NCI-H345 treated with DMSO at 0.1 percent for 48 hours (cell line): ENCODE results near the gene UBE2E2.
A peak's percentile ranks its signal among the peaks of the same experiment; 100 is the strongest.

Source experiments
- DNase-seq: peaks from one replicate; lab custom pipeline; 2025; ENCODE audit not compliant: unreplicated experiment; lab: John Stamatoyannopoulos, UW

The UBE2E2 gene

DNA sequence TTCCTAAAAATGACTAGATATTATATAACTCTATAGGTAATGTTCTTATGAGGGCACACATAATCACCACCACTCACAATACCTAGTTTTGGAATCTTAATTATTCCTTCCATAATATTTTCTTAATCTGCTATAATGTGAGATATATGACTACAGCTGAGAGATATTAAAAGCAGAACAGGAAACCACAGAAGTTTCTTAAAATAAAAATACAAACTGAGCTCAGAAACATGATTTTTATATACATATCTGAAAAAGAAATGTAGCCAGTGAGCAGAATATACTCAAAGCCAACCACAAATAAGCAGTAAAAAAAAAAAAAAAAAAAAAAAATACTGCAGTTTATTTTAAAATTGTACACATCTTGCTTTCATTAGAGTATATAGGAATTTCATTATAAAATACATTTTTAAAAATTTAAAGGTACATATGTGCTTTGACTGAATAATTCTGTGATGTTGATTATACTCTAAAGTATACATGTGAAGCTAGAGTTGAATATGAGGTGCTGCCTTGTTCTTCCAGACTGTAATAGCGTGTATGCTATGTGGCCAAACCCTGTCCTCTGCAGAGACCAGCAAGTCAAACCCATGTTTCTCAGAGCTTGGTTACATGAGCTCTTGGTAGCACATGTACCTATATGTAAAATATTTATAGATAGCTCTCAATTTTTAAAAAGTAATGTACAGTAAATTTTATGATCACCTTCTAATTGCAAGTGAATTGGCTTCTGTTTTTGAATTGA, 175.0 kb downstream of the UBE2E2 start:
- no peak for DNase-seq

DNA sequence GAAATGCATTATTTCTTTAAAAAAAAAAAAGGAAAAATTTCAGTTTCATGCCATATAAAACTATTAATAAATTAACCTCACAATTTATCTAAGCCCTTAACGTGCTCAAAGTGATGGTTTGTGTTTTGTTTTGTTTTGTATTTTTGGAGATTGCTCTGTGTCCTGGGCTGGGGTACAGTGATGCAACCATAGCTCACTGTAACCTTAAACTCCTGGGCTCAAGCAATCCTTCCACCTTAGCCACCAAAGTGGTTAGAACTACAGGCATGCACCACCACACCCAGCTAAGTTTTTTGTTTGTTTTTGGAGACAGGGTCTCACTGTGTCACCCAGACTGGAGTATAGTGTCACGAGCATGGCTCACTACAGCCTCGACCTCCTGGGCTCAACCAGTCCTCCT, 180.7 kb downstream of the UBE2E2 start:
- DNase-seq, result no peak

DNA sequence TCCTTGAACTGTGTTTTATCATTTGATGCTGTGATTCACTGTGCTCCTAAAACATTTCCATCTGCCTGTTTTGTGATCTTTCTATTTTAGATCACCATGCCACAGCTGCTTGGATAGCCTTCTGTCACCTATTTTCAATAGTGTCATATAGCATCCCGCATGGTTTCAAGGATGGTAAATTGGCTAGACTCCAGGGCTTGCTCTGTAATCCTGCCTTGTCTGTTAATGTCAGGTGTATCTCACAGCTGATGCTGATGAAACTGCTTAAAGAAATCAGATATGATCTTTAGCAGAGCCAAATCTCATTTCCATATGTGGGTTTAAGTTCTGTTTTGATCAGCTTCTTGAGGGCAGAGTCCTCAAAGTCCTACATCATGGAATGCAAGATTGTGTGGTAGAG, 182.2 kb downstream of the UBE2E2 start:
- peak; percentile 72 for DNase-seq

DNA sequence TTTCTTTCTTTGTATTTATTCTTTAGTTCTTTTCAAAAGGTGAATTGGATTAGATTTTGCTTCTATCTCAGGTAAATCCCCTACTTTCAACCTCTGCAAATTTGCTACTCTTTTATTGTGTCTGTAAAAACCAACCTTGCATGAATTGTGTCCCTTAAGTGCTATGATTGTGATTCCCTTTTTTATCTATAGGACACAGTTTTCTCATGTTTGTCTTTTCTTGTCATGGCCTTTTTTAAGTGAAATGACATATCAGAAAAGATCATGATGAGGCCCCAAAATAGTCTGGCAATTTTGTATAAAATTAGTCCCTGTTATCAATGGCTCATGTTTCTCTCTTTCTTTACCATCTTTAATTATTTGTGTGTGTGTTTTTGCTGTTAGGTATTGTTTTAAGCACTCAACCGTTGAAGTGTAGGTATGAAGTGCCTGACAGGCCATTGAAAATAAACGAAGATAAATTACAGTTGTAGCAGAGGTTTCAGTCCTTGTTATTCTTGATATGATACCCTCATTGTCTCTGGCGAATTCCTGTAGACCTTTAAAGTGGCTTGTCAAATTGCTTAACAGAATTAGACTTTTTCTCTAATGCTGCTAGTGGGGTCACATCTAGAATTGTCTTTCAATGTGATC, 184.3 kb downstream of the UBE2E2 start:
- DNase-seq, result no peak

DNA sequence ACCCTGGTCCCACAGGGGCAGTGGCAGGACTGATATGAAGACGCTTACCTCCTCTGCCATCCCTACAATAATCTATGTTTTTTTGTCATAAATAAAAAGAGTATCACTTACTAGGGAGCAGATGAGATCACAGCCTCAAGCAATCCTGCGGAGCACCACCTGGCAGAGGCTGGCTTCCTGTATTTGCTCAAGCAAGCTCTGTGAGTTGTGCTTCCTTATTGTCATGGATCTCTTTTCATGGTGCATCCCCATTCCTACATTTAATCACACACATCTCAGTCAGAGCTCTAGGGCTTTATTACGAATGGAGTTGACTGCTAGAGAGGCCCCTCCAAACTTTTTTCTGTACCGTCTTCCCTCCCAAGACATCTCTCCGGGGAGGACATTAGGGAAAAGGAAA, 186.0 kb downstream of the UBE2E2 start:
- peak; percentile 42 for DNase-seq

DNA sequence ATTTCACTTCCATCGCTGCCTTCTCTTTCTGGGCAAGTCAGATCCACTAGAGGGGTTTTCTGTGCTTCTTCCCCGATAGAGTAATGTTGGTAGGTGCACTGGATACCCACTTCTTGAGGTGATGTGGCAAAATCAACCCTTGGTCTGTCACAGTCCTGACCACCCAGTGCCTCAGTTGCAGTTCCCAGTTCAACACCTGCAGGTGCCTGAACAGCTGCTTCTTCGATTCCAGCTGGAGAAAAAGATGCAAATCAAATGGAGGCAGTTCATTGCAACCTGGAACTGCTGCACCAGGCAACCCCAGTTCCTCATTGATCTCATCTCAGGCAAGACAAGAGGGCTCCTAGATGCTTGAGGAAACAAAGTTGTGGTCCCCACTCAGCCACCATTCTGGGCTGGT, 186.6 kb downstream of the UBE2E2 start:
- DNase-seq, result no peak

DNA sequence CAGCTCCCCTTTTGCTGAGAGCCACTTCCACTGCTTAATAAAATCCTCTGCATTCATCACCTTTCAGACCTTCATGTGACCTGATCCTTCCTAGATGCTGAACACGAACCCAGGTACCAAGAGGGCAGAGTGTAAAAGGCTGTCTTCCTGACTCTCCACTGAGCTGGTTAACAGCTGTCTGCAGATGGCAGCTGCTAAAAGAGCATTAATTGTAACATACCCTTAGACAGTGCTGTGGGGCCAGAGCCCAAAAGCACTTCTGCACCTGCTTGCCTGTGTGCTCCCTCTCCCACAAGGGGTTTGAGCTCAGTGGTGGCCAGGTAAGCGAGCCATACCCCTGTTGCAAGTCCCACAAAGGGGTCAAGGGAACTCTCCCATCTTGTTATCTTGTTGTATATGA, 187.3 kb downstream of the UBE2E2 start:
- DNase-seq, result no peak

DNA sequence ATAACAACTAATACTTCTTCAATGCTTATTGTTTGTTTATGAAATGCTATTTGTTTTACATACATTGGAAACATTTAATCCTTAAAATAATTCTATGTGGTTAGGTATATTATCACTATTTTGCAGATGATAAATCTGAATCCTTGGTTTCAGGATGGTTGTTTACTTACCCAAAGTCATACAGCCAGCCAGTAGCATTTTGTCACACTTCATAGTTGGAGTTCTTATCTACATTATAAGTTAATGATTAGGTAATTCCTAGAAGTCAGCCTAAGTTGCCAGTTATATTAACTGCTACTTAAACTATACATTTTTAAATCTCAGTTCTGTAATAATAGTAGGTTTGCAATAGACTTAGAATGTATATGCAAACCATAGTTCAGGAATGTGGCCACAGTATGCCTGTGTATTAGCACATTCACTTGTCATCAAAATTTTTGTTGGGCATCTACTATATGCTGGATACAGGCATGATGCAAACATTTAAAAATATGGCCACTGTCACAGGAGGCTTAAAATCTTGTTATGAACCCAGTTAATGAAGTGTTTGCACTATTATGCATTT, 187.9 kb downstream of the UBE2E2 start:
- DNase-seq, result no peak

DNA sequence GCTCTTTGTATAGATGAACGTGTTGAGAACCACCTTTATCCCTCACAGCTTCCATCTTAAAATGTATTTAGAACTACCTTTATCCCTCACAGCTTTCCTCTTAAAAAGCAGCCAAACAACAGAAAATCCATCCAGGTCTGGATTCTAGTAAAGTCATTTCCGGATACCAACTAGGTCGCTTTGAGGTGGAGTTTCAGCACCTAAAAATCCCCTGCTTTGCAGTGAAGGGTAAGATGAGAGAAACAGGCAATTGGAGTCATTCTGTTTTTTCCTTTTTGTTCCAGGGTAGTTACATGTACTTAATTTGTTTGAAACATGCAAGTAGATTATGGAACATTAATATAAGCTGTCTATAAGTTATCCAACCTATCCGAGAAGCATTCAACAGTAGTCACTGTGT, 192.0 kb downstream of the UBE2E2 start:
- DNase-seq, result no peak

DNA sequence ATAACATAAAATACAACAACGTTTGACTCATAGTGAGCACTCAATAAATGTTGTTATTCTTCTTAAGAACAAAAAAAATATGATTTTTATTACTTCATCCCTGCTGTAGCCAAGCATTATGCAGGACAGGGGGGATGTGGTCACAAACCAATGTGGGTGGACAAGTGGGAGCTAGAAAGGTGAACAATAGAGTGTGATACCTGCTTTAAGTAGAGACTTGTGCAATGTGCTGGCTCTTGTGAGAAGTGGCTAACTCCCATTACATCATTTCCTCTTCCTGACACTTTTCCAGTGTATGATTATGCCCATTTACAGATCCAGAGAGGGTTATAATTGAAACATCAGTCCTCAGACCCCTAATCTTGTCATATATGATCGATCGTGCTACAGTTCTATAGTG, 193.6 kb downstream of the UBE2E2 start:
- no peak for DNase-seq

DNA sequence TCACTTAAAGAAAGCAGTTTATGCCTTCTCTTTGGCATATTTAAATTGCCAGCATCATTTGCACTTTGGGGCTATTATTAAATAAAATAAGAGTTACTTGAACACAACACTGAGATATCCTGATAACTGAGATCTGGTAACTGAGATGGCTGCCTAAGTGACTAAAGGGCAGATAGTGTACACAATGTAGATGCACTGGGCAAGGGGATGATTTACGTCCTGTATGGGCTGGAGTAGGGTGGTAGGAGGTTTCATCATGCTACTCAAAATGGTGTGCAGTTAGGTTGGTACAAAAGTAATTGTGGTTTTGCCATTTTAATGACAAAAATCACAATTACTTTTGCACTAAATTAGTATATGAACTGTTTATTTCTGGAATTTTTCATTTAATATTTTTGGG, 196.1 kb downstream of the UBE2E2 start:
- no peak for DNase-seq

DNA sequence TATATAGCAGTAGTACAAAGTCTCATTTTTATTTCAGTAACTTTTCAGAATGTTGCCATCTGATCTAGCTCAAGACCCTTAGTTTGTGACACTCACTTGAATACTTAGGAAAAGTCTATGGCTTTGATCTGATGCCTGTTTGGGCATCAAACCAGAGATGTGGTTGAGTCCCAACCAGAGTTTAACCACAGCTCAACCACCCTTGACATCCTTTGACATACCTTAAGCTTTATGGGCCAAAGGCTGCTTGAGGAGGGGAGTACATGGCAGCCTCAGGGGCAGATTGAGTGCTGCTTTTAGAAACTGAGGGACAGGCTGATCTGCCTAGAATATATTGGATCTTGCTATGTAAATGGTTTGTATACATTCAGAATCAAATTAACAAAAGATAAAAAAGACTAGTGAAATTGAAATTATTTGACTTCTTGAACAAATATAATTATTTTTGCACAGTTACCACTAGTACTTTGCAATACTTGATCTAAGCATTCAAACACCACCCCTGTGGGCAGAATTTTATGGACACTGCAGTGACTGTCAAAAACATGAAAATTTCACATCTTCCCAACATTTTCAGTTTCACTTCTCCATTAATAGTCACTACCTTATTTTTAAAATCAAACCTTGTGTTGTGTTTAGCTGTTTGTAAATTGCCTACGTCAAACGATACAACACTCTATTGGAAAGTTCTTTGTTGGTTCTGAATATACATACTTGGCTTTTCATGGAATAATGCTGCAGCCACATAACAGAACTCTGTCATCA, 199.8 kb downstream of the UBE2E2 start:
- DNase-seq, result no peak

DNA sequence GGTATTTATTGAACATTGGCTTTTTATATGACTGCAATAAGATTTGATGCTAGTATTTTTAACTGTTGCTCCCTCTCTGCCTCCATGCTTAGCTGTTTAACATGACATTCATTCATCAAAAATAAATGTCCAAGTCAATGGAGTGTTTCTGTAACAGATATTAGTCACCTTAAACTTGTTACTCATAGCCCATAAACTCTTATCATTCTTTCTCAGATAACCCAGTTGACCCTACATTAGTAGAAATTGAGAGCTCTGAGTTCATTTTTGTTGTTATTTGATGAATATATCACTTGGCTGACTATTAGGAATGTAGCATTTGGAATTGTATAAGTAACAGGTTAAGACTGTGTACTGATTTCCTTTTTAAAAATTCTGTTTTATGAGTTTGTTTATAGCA, 201.1 kb downstream of the UBE2E2 start:
- no peak for DNase-seq

DNA sequence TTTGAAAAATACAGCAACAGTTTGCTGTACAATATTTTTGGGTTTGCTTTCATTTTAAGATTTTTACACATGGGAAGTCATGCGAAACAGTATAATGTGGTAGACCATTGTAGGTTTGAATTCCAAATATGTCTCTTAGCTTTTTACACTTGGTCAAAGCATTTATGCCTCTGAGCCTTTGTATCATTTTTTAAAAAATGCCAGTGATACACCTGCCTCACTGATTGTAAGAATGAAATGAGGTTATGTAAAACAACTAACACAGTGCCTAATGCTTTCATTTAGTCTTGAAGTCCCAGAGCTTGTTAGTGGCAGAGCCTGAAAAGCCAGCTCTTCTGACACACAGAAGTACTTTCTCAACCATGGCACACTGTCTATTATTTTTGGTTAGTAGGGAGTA, 202.0 kb downstream of the UBE2E2 start:
- no peak for DNase-seq

DNA sequence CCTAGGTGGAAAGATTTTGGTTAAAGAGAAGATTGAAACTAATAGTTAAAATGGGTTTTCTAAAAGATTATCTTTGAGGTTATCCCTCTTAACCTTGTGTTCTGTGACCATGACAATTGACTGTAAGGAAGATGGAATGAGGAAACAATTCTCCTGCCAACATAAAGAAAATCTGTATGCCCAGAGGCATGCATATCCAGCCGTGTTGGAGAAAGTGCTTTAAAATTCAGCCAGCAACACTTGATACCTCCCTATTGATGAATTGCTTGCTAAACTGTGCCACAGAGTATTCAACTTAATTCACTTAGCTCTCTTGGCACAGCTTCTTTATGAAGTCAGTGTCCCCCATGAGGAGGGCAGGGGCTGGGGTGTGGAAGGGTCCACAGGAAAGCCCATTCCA, 203.5 kb downstream of the UBE2E2 start:
- DNase-seq, result no peak

DNA sequence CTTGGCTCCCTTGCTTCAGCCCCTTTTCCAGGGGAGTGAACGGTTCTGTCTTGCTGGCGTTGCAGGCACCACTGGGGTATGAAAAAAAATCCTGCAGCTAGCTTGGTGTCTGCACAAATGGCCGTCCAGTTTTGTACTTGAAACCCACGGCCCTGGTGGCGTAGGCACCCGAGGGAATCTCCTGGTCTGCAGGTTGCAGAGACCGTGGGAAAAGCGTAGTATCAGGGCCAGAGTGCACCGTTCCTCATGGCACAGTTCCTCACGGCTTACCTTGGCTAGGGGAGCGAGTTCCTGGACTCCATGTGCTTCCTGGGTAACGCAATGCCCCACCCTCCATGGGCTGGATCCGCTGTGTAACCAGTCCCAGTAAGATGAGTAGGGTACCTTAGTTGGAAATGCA, 214.9 kb downstream of the UBE2E2 start:
- no peak for DNase-seq

DNA sequence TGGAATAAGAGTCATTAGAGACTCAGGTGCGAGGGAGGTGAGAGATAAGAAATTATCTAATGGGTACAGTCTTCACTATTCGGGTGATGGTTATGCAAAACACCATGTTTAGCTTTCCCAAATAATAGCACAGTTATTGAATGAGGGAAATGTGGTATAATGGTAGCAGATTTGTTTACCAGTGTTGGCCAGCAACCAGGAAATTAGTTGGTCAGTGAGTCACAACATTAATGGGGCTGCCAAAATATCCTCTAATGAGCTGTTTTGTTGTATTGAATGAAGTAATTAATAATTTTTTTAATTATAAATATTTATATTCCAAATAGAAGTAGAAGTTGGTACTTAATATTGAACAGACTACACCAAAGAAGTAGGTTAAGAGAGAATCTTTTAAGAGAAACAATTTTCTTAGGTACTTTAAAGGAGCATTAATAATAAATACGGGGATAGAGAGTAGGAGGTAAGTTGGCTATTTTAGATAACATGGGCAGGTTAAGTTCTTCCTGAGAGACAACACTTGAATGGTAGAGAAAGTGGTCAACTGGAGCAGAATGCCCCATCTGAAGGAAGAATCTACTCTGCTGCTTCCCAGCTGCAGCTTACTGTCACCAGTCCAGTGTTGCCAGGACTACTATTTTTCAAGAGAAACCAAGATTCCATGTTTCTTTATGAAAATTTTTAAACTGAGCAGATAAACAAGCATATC, 218.8 kb downstream of the UBE2E2 start:
- no peak for DNase-seq

DNA sequence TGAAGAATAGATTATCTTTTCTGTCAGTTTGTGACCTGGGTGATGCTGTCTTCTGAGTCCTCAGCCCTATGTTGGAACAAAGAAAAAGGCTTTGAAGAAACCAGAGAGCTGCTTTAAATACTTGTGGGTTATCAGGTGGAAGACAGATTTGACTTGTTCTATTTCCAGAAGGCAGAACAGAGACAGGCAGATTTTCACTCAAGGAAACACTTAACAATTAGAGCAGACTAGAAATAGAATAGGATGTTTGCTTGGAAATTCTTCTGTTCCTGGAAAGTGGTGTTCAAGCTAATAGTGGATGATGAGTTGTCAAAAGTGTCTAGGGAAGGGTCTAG, 219.4 kb downstream of the UBE2E2 start:
- DNase-seq, result no peak

DNA sequence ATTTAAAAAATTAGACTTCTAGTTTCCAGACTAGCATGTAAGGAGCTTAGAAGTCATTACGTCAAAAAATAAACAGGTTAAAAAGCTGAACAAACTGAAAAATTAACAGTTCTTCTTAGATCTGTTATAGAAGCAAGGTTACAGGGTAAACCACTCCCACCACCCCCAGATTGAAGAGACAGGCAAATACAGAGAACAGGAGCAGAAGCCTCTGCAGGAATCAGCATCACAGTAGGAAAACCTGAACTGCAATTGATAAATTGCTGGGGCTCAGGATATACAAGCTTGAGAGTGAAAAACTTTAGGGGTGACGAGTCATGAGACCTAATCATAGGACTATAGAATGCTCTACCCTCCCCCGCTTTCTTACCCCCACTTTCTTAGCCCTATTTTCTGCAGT, 222.3 kb downstream of the UBE2E2 start:
- DNase-seq, result no peak

DNA sequence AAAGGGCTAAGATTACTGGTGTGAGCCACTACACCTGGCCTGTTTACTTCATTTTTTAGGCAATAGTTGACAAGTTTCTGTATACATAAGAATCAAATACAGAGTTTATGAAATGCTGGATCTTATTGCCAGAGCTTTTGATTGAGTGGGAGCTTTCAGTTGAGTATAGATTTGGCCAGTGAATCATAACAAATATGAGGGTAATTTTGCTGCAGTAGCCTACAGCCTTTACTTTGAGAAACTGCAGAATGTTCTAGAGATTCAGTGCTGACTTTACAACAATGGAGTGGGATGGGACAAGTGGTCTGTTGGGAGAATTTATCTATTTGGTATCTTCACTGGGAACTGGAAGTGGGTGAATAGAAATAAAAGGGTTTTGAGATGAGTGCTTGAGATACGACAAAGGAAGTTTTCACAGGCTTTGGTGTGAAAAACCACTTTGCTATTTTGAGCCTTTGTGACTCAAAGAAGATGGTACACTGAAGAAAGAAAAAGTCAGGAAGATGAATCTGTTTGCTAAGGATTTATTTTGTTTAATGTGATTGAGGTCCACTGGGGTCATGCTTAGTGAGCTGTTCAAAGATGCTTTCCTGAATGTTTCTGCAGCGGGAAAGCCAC, 227.8 kb downstream of the UBE2E2 start:
- DNase-seq, result no peak

DNA sequence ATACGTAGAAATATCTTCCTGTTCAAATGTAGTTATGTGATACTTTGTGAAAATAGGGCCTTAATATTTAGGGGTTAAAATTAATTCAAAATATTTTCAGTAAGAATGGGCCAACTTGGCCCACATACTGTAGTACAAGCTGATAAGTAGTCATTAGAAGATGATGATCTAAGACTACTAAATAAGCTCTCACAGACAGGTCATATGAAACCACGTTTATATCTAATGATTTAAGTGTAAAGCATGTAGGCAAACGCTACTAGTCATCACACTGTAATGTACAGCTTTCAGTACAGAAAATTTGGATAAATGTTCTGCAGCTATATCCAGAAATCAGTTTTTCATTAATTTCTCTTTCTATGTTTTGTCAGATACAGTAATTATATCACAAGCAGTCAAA, 228.6 kb downstream of the UBE2E2 start:
- no peak for DNase-seq
